HEK293 (cell line): ENCODE results near the gene RBM7.

Source experiments
- CTCF ChIP-seq: fragments of 450-650 bp; formaldehyde crosslinking; IDR thresholded peaks from 2 replicates; pipeline ENCODE4 v1.5.1; 2016; ENCODE audit warnings: missing biosample characterization, missing genetic modification characterization
- PRDM1 ChIP-seq: fragments of 450-650 bp; formaldehyde crosslinking; IDR thresholded peaks from 2 replicates; pipeline ENCODE4; 2016; ENCODE audit warnings: missing biosample characterization, missing genetic modification characterization
- REST ChIP-seq: fragments of 450-650 bp; formaldehyde crosslinking; IDR thresholded peaks from 2 replicates; pipeline ENCODE4 v1.5.1; 2016; ENCODE audit warnings: missing biosample characterization, missing genetic modification characterization
- ZNF121 ChIP-seq: fragments of 450-650 bp; formaldehyde crosslinking; IDR thresholded peaks from 2 replicates; pipeline ENCODE4 v1.5.1; 2016; ENCODE audit warnings: missing biosample characterization, missing genetic modification characterization
- ZNF292 ChIP-seq: fragments of 450-650 bp; formaldehyde crosslinking; IDR thresholded peaks from 2 replicates; pipeline ENCODE4 v1.5.1; 2016; ENCODE audit warnings: low read depth, missing biosample characterization, missing genetic modification characterization, borderline replicate concordance
- ZNF510 ChIP-seq: fragments of 450-650 bp; formaldehyde crosslinking; IDR thresholded peaks from 2 replicates; pipeline ENCODE4 v1.5.1; 2018; ENCODE audit warnings: mild to moderate bottlenecking, missing genetic modification characterization, missing biosample characterization; ENCODE audit not compliant: insufficient replicate concordance
- ZNF785 ChIP-seq: fragments of 450-650 bp; formaldehyde crosslinking; IDR thresholded peaks from 2 replicates; pipeline ENCODE4 v1.5.1; 2016; ENCODE audit warnings: missing biosample characterization, missing genetic modification characterization

- TF ChIP-seq CTCF (tag by site-specific recombination) (no peak), ZNF510 (no peak), ZNF121 (tag by site-specific recombination) (no peak), ZNF785 (no peak), REST (tag by site-specific recombination) (no peak), ZNF292 (tag by site-specific recombination) (no peak), PRDM1 (no peak)
Measured at GRCh38 chr11:114375052-114375451, 25.4 kb upstream of the RBM7 start.
